Neural progenitor cell (in vitro differentiated cells): ENCODE measurements around the gene HK2. TPM values are rescaled to one million over a fixed set of nuclear protein-coding genes. Genes with fewer than 3 reads are reported as not detected.

Experiments
- DNase-seq: peaks from one replicate; pipeline ENCODE4 v3.0.0-alpha.2; 2016; ENCODE audit warnings: low spot score
- H2AFZ ChIP-seq: fragments of 200-600 bp; sonication (generic); replicated peaks from 2 replicates; pipeline ENCODE4 v1.6.1; 2016; ENCODE audit warnings: antibody characterized with exemption
- H3F3A ChIP-seq: fragments of 200-600 bp; sonication (generic); 2 replicates; pipeline ENCODE4 v1.6.1; 2016; ENCODE audit warnings: antibody characterized with exemption, low read depth
- H3K27ac ChIP-seq: fragments of 200-600 bp; sonication (generic); 2 replicates; pipeline ENCODE4 v1.5.1; 2016; ENCODE audit warnings: mild to moderate bottlenecking
- H3K27me3 ChIP-seq: fragments of 200-600 bp; sonication (generic); 2 replicates; pipeline ENCODE4 v1.6.1; 2016; ENCODE audit warnings: mild to moderate bottlenecking, moderate library complexity
- H3K36me3 ChIP-seq: fragments of 200-600 bp; sonication (generic); 2 replicates; pipeline ENCODE4 v1.5.1; 2016
- H3K4me1 ChIP-seq: fragments of 200-600 bp; sonication (generic); 2 replicates; pipeline ENCODE4 v1.6.1; 2016; ENCODE audit warnings: mixed run types
- H3K4me2 ChIP-seq: fragments of 200-600 bp; sonication (generic); 2 replicates; pipeline ENCODE4 v1.6.1; 2016
- H3K4me3 ChIP-seq: fragments of 200-600 bp; sonication (generic); 2 replicates; pipeline ENCODE4 v1.5.1; 2016
- H3K79me2 ChIP-seq: fragments of 200-600 bp; sonication (generic); 2 replicates; pipeline ENCODE4 v1.6.1; 2016; ENCODE audit warnings: low read depth
- H3K9ac ChIP-seq: fragments of 200-600 bp; sonication (generic); 2 replicates; pipeline ENCODE4 v1.6.1; 2016
- H3K9me3 ChIP-seq: fragments of 200-600 bp; sonication (generic); 2 replicates; pipeline ENCODE4 v1.5.1; 2016; ENCODE audit warnings: low read depth
- H4K20me1 ChIP-seq: fragments of 200-600 bp; sonication (generic); 2 replicates; pipeline ENCODE4 v1.6.1; 2016; ENCODE audit warnings: low read depth
- H3K27ac Mint-ChIP-seq: 3 replicates; pipeline ENCODE4 v1.8.0; 2021; ENCODE audit warnings: mixed read lengths
- H3K27me3 Mint-ChIP-seq: 2 replicates; pipeline ENCODE4 v1.8.0; 2022; ENCODE audit warnings: low read depth, mild to moderate bottlenecking, inconsistent platforms, moderate library complexity, mixed read lengths; ENCODE audit not compliant: insufficient read depth
- H3K36me3 Mint-ChIP-seq: 3 replicates; pipeline ENCODE4 v1.8.0; 2021; ENCODE audit warnings: mixed read lengths
- H3K4me1 Mint-ChIP-seq: 3 replicates; pipeline ENCODE4 v1.8.0; 2021; ENCODE audit warnings: mixed read lengths
- H3K4me3 Mint-ChIP-seq: 3 replicates; pipeline ENCODE4 v1.8.0; 2021; ENCODE audit warnings: mild to moderate bottlenecking, moderate library complexity, mixed read lengths
- H3K9me3 Mint-ChIP-seq: 3 replicates; pipeline ENCODE4 v1.8.0; 2020; ENCODE audit warnings: mixed read lengths
- CTCF ChIP-seq: fragments of 200-600 bp; sonication (generic); IDR thresholded peaks from 2 replicates; pipeline ENCODE4 v1.5.1; 2017; ENCODE audit warnings: antibody characterized with exemption, mild to moderate bottlenecking
- EZH2 ChIP-seq: fragments of 200-600 bp; sonication (generic); IDR thresholded peaks from 2 replicates; pipeline ENCODE4 v1.6.1; 2017; ENCODE audit warnings: antibody characterized with exemption, mild to moderate bottlenecking, moderate library complexity
- EZH2phosphoT487 ChIP-seq: fragments of 200-600 bp; sonication (generic); IDR thresholded peaks from 2 replicates; pipeline ENCODE4 v1.6.1; 2017; ENCODE audit warnings: antibody characterized with exemption
- total RNA-seq: library from RNA; depleted of rRNA; stranded (reverse); fragments of >200 nt; gene quantifications from 2 replicates; pipeline ENCODE4 v1.2.3, GENCODE V29; 2015; ENCODE audit warnings: low replicate concordance

Gene HK2
- total RNA-seq, 1 donor from 2014 or later = 61.8 TPM

- Histone ChIP-seq H3K4me1 (no peaks in the 10 kb centered on the region), H3K27ac (no peak overlapping the region), H3K9ac (no peak overlapping the region), H2AFZ (no peak overlapping the region), H3K27me3 (no peaks in the 10 kb centered on the region), H3K9me3 (no peaks in the 10 kb centered on the region), H3K79me2 (no peaks in the 10 kb centered on the region), H4K20me1 (peaks cover 28% of the 10 kb centered on the region), H3K4me2 (no peak overlapping the region), H3F3A (peaks cover 3% of the 10 kb centered on the region), H3K4me3 (no peak overlapping the region), H3K36me3 (peaks cover 10% of the 10 kb centered on the region)
- no peak overlapping the region for H3K27ac Mint-ChIP-seq
- TF ChIP-seq EZH2 (no peak), EZH2phosphoT487 (no peak), CTCF (no peak)
- peaks cover 2% of the 10 kb centered on the region for H3K27me3 Mint-ChIP-seq
- H3K36me3 Mint-ChIP-seq = peaks cover 57% of the 10 kb centered on the region
- DNase-seq = no peak
- peaks cover 4% of the 10 kb centered on the region for H3K4me1 Mint-ChIP-seq
- H3K4me3 Mint-ChIP-seq = no peak overlapping the region
- no peaks in the 10 kb centered on the region for H3K9me3 Mint-ChIP-seq
These were observed 44.6 kb downstream of the HK2 start for GRCh38 chr2:74878551-74878950.

- Histone ChIP-seq H3K4me3 (no peak overlapping the region), H3K79me2 (no peaks in the 10 kb centered on the region), H3K27ac (no peak overlapping the region), H3K4me2 (no peak overlapping the region), H3F3A (peaks cover 3% of the 10 kb centered on the region), H2AFZ (no peak overlapping the region), H3K36me3 (peaks cover 10% of the 10 kb centered on the region), H3K4me1 (no peaks in the 10 kb centered on the region), H3K9me3 (no peaks in the 10 kb centered on the region), H3K9ac (no peak overlapping the region), H4K20me1 (peaks cover 15% of the 10 kb centered on the region), H3K27me3 (no peaks in the 10 kb centered on the region)
- Mint-ChIP-seq H3K9me3 (no peaks in the 10 kb centered on the region), H3K4me3 (no peak overlapping the region), H3K27me3 (peaks cover 2% of the 10 kb centered on the region), H3K36me3 (peaks cover 51% of the 10 kb centered on the region), H3K27ac (no peak overlapping the region), H3K4me1 (peaks cover 4% of the 10 kb centered on the region)
- no peak for DNase-seq
- no peak for TF ChIP-seq CTCF
These were observed 46.3 kb downstream of the HK2 start for GRCh38 chr2:74880054-74880728.

GRCh38 chr2:74881176-74881575 is 47.2 kb downstream of the HK2 start:
- DNase-seq = no peak
- Histone ChIP-seq H4K20me1 (peaks cover 9% of the 10 kb centered on the region), H3K4me1 (no peaks in the 10 kb centered on the region), H2AFZ (no peak overlapping the region), H3K27ac (no peak overlapping the region), H3K27me3 (no peaks in the 10 kb centered on the region), H3K4me2 (no peak overlapping the region), H3K9ac (no peak overlapping the region), H3K36me3 (peaks cover 10% of the 10 kb centered on the region), H3K9me3 (no peaks in the 10 kb centered on the region), H3F3A (no peaks in the 10 kb centered on the region), H3K79me2 (no peaks in the 10 kb centered on the region), H3K4me3 (no peak overlapping the region)
- Mint-ChIP-seq H3K36me3 (peaks cover 55% of the 10 kb centered on the region), H3K4me1 (peaks cover 3% of the 10 kb centered on the region), H3K27me3 (peaks cover 2% of the 10 kb centered on the region), H3K4me3 (no peak overlapping the region), H3K27ac (no peak overlapping the region), H3K9me3 (no peaks in the 10 kb centered on the region)
- TF ChIP-seq EZH2 = no peak
- TF ChIP-seq EZH2phosphoT487 = no peak
- no peak for TF ChIP-seq CTCF
